Neural progenitor cell (in vitro differentiated cells): Measurements from ENCODE around the gene TBC1D9. TPM values are rescaled to one million over a fixed set of nuclear protein-coding genes. Genes with fewer than 3 reads are reported as not detected.

Source experiments
- DNase-seq: peaks from one replicate; pipeline ENCODE4 v3.0.0-alpha.2; 2016; ENCODE audit warnings: low spot score
- H2AFZ ChIP-seq: fragments of 200-600 bp; sonication (generic); replicated peaks from 2 replicates; pipeline ENCODE4 v1.6.1; 2016; ENCODE audit warnings: antibody characterized with exemption
- H3F3A ChIP-seq: fragments of 200-600 bp; sonication (generic); 2 replicates; pipeline ENCODE4 v1.6.1; 2016; ENCODE audit warnings: antibody characterized with exemption, low read depth
- H3K27ac ChIP-seq: fragments of 200-600 bp; sonication (generic); 2 replicates; pipeline ENCODE4 v1.5.1; 2016; ENCODE audit warnings: mild to moderate bottlenecking
- H3K27me3 ChIP-seq: fragments of 200-600 bp; sonication (generic); 2 replicates; pipeline ENCODE4 v1.6.1; 2016; ENCODE audit warnings: mild to moderate bottlenecking, moderate library complexity
- H3K36me3 ChIP-seq: fragments of 200-600 bp; sonication (generic); 2 replicates; pipeline ENCODE4 v1.5.1; 2016
- H3K4me1 ChIP-seq: fragments of 200-600 bp; sonication (generic); 2 replicates; pipeline ENCODE4 v1.6.1; 2016; ENCODE audit warnings: mixed run types
- H3K4me2 ChIP-seq: fragments of 200-600 bp; sonication (generic); 2 replicates; pipeline ENCODE4 v1.6.1; 2016
- H3K4me3 ChIP-seq: fragments of 200-600 bp; sonication (generic); 2 replicates; pipeline ENCODE4 v1.5.1; 2016
- H3K79me2 ChIP-seq: fragments of 200-600 bp; sonication (generic); 2 replicates; pipeline ENCODE4 v1.6.1; 2016; ENCODE audit warnings: low read depth
- H3K9ac ChIP-seq: fragments of 200-600 bp; sonication (generic); 2 replicates; pipeline ENCODE4 v1.6.1; 2016
- H3K9me3 ChIP-seq: fragments of 200-600 bp; sonication (generic); 2 replicates; pipeline ENCODE4 v1.5.1; 2016; ENCODE audit warnings: low read depth
- H4K20me1 ChIP-seq: fragments of 200-600 bp; sonication (generic); 2 replicates; pipeline ENCODE4 v1.6.1; 2016; ENCODE audit warnings: low read depth
- H3K27ac Mint-ChIP-seq: 3 replicates; pipeline ENCODE4 v1.8.0; 2021; ENCODE audit warnings: mixed read lengths
- H3K27me3 Mint-ChIP-seq: 2 replicates; pipeline ENCODE4 v1.8.0; 2022; ENCODE audit warnings: low read depth, mild to moderate bottlenecking, inconsistent platforms, moderate library complexity, mixed read lengths; ENCODE audit not compliant: insufficient read depth
- H3K36me3 Mint-ChIP-seq: 3 replicates; pipeline ENCODE4 v1.8.0; 2021; ENCODE audit warnings: mixed read lengths
- H3K4me1 Mint-ChIP-seq: 3 replicates; pipeline ENCODE4 v1.8.0; 2021; ENCODE audit warnings: mixed read lengths
- H3K4me3 Mint-ChIP-seq: 3 replicates; pipeline ENCODE4 v1.8.0; 2021; ENCODE audit warnings: mild to moderate bottlenecking, moderate library complexity, mixed read lengths
- H3K9me3 Mint-ChIP-seq: 3 replicates; pipeline ENCODE4 v1.8.0; 2020; ENCODE audit warnings: mixed read lengths
- CTCF ChIP-seq: fragments of 200-600 bp; sonication (generic); IDR thresholded peaks from 2 replicates; pipeline ENCODE4 v1.5.1; 2017; ENCODE audit warnings: antibody characterized with exemption, mild to moderate bottlenecking
- EZH2 ChIP-seq: fragments of 200-600 bp; sonication (generic); IDR thresholded peaks from 2 replicates; pipeline ENCODE4 v1.6.1; 2017; ENCODE audit warnings: antibody characterized with exemption, mild to moderate bottlenecking, moderate library complexity
- EZH2phosphoT487 ChIP-seq: fragments of 200-600 bp; sonication (generic); IDR thresholded peaks from 2 replicates; pipeline ENCODE4 v1.6.1; 2017; ENCODE audit warnings: antibody characterized with exemption
- total RNA-seq: library from RNA; depleted of rRNA; stranded (reverse); fragments of >200 nt; gene quantifications from 2 replicates; pipeline ENCODE4 v1.2.3, GENCODE V29; 2015; ENCODE audit warnings: low replicate concordance

The TBC1D9 gene
- total RNA-seq, 1 donor from 2014 or later = 11.3 TPM

GRCh38 chr4:140697709-140698560, 58.2 kb downstream of the TBC1D9 start:
- DNase-seq = no peak
- Histone ChIP-seq H3K79me2 (no peaks in the 10 kb centered on the region), H3K4me3 (no peak overlapping the region), H3K27me3 (no peaks in the 10 kb centered on the region), H3K4me1 (no peaks in the 10 kb centered on the region), H4K20me1 (no peaks in the 10 kb centered on the region), H3K9me3 (no peaks in the 10 kb centered on the region), H3K9ac (no peak overlapping the region), H3F3A (no peaks in the 10 kb centered on the region), H2AFZ (no peak overlapping the region), H3K27ac (no peak overlapping the region), H3K36me3 (no peaks in the 10 kb centered on the region), H3K4me2 (no peak overlapping the region)
- Mint-ChIP-seq H3K4me1 (peaks cover 2% of the 10 kb centered on the region), H3K9me3 (no peaks in the 10 kb centered on the region), H3K4me3 (no peak overlapping the region), H3K27me3 (no peaks in the 10 kb centered on the region), H3K27ac (no peak overlapping the region), H3K36me3 (peaks cover 31% of the 10 kb centered on the region)
- TF ChIP-seq EZH2 (no peak), EZH2phosphoT487 (no peak), CTCF (no peak)

- Histone ChIP-seq H3K9me3 (no peaks in the 10 kb centered on the region), H3F3A (no peaks in the 10 kb centered on the region), H3K79me2 (no peaks in the 10 kb centered on the region), H4K20me1 (no peaks in the 10 kb centered on the region), H3K36me3 (no peaks in the 10 kb centered on the region), H3K4me1 (peaks cover 6% of the 10 kb centered on the region), H2AFZ (no peak overlapping the region), H3K27ac (no peak overlapping the region), H3K27me3 (no peaks in the 10 kb centered on the region), H3K4me2 (no peak overlapping the region), H3K9ac (no peak overlapping the region), H3K4me3 (no peak overlapping the region)
- H3K9me3 Mint-ChIP-seq = no peaks in the 10 kb centered on the region
- H3K4me1 Mint-ChIP-seq = peaks cover 8% of the 10 kb centered on the region
- TF ChIP-seq CTCF = no peak
- no peak overlapping the region for H3K4me3 Mint-ChIP-seq
- no peak for DNase-seq
- no peak overlapping the region for H3K27ac Mint-ChIP-seq
- no peaks in the 10 kb centered on the region for H3K27me3 Mint-ChIP-seq
- H3K36me3 Mint-ChIP-seq = peaks cover 24% of the 10 kb centered on the region
Measured at GRCh38 chr4:140695483-140695882, 60.7 kb downstream of the TBC1D9 start.

- H3K27me3 Mint-ChIP-seq = peaks cover 2% of the 10 kb centered on the region
- no peak overlapping the region for H3K27ac Mint-ChIP-seq
Measured at GRCh38 chr4:140693562-140693961, 62.6 kb downstream of the TBC1D9 start.

More at GRCh38 chr4:140693562-140693961, 62.6 kb downstream of the TBC1D9 start:
- H3K9me3 Mint-ChIP-seq = no peaks in the 10 kb centered on the region
- Histone ChIP-seq H3K4me3 (no peak overlapping the region), H3K27me3 (no peaks in the 10 kb centered on the region), H3K4me2 (no peak overlapping the region), H4K20me1 (no peaks in the 10 kb centered on the region), H3F3A (no peaks in the 10 kb centered on the region), H3K36me3 (no peaks in the 10 kb centered on the region), H3K27ac (no peak overlapping the region), H3K4me1 (peaks cover 6% of the 10 kb centered on the region), H3K9me3 (no peaks in the 10 kb centered on the region), H3K79me2 (no peaks in the 10 kb centered on the region), H3K9ac (no peak overlapping the region), H2AFZ (no peak overlapping the region)
- peaks cover 20% of the 10 kb centered on the region for H3K4me1 Mint-ChIP-seq
- TF ChIP-seq EZH2phosphoT487 (no peak), CTCF (no peak), EZH2 (no peak)
- no peak for DNase-seq
- H3K36me3 Mint-ChIP-seq = peaks cover 14% of the 10 kb centered on the region
- H3K4me3 Mint-ChIP-seq = no peak overlapping the region
